SIG-M5 treated with dmso at 0.1 percent for 504 hours (cell line): Measurements from ENCODE around the gene PDZRN3.

Experiments
- DNase-seq: peaks from one replicate; lab custom pipeline; 2025; ENCODE audit not compliant: unreplicated experiment; lab: John Stamatoyannopoulos, UW

PDZRN3 gene

DNA sequence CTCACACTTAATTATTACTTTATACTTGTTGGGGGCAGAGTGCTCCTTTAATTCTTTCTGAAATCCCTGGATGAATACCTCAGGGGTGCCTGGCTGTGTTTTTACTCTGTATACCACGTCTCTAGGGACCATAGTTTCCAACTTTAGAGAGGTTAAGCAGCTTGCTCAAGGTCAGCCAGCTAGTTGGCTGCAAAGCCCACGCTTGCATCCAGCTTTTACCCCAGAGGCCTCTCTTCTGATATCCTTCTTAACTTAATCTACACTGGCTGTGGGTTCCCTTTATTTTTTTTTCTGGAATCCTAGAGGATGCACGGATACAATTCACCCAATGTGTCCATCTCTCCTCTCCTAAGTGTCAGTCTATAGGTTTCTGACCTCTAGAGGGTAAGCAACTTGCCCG, 1.4 kb downstream of the PDZRN3 start:
- DNase-seq: no peak

DNA sequence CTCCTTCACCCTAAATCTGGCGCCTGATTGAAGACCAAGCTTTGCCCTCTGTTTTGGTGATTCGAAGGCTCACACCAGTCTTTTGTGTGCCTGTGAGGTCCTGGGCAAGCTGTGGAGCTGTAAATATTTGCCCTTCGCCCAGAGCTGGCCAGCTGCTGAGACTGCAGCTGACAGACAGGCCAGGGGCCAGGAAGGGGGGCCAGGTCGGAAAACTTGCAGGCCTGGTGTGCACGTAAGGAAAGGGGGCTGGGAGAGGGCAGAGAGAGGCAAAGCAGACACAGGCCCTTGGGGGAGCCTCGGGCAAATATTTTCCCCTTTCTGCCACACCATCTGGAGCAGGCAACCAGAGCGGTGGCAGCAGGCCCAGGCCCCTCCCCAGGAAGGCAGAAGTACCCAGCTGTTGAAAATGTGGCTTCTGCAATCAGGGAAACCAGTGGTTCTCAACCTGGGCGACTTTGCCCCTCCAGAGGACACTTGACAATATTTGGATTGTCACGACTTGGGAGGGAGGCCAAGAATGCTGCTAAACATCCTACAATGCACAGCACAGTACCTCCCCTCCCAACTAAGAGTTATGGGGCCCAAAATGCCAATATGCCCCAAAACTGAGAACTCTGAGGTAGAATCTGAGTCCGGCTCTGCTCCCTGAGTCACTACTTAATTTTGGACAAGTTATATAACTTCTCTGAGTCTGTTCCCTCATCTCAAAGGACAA, 2.5 kb downstream of the PDZRN3 start:
- DNase-seq: no peak

DNA sequence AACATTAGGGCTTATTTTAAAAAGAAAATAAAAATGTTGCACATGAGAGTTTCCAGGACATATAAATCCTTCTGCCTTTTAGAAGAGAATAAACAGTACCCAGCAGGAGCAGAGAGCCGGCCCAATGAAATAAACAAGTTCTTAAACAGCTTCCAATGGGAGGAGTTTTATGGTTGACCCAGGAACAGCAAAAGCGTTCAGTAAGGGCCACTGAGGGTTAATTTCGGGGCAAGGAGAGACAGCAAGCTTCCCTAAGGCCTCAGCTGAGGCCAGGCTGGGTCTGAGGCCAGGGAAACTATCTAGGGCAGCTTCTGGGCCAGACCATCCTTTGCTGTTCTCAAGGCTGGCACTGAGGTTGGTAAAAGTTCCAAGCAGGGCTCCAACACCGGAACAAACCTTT, 3.4 kb downstream of the PDZRN3 start:
- DNase-seq: no peak

DNA sequence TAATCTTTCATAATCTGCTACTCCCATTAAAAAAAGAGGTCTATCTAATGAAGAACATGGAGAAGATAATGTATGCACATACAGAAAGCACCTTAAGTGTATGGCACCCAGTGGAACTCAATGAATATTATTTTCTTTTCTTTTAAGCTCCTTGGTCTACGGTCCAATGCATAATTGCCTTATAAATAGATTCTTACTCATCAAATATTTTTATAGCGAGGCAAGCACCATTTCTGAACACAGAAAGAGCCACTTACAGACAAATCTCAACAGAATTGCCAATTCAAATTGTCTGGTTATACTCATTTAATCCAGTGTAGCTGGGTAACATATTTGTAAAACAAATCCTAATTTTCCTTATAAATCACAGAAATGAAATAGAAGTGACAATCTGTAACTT, 6.3 kb downstream of the PDZRN3 start:
- DNase-seq: no peak

GRCh38 chr3:73616056-73616455, 8.7 kb downstream of the PDZRN3 start:
- DNase-seq: no peak

- peak; percentile 1 for DNase-seq
Observed at GRCh38 chr3:73614419-73614818, 10.3 kb downstream of the PDZRN3 start.

DNA sequence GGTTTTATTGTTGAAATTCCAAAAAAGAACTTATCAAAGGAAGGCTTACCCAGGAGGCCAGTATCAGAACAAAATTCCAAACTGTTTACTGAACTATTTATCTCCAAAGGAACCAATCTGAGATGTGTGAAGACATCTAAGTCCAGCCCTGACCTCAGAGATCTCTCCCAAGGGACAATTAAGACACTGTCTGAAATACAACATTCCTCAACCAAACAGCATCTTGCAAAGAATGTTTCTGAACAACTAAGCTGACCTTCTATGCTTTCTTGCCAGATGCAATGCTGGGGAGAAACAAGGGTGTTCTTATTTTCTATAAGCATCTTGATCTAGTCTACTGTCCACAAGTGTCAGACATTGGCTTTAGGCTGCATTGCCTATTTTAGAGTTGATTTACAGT, 13.6 kb downstream of the PDZRN3 start:
- no peak for DNase-seq

- DNase-seq: no peak
Observed at GRCh38 chr3:73610493-73610892, 14.2 kb downstream of the PDZRN3 start.

GRCh38 chr3:73609655-73610054, 15.1 kb downstream of the PDZRN3 start:
- DNase-seq: no peak

DNA sequence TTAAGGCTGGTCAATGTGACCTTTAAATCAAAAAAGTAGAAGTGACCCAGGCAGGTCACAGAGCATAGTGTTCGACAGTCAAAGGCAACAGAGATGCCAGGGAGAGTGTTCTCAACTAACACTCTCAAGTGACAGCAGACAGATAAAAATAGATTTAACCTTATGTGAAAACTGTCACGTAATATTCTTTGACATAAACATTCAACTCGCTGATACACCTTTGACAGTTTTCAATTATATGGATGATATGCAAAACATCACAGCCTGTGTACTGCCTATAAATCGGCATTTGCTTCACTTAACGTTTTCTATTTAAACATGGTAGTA, 15.5 kb downstream of the PDZRN3 start:
- no peak for DNase-seq

DNA sequence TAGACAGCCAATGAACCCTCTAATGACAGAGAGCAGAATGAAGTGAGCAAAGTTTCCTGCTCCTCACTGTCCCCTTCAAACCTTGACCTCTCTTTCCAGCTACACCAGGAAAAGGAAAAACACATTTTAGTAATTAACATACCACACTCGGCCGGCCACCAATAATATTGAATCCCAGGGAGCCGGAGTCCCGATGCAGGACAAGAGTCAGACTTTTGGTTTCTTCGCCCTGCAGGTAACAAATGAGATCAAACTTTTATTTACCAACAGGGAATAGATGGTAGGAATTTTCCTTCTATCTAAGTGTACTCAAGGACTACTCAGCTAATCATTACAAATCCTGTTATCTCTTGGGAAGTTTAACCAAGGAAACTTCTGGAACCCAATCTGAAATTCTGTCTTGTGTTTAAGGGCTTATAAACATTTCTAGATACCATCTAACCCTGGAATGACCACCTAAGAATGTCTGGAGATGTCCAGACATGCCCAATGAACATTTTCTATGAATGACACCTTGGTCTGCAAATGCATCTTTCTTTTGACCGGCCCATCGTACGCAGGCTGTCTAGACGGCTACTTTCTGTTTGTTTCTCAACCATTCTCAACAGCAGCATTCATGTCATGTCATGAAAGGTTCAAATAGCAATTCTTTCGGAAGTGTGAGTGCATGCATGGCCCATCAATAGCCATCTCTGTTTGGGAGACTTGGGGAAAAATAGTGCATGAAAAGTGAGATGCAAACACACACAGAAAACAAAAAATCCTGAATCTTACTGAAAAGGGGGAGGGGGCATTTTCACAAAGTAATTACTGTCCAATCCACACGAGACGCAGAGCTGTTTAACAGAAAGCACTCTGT, 16.1 kb downstream of the PDZRN3 start:
- DNase-seq: no peak

DNA sequence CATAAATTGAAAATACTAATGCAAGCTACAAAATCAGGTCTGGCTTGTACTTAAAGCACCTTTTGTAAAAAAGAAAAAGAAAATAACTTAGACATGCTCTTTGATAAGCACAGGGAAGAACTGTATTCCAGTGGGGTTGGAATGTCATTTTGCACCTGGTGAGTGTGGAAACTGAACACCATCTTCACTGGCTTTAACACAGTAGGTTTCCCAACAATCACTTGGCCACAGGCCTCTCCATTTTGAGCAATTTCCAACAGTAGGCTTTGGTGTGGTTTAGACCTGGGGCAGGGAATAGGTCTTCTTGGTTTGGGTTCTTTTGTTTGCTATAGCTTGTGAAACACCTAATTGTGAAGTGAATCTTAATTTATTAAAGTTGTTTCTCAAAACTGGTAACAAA, 18.9 kb downstream of the PDZRN3 start:
- no peak for DNase-seq

DNA sequence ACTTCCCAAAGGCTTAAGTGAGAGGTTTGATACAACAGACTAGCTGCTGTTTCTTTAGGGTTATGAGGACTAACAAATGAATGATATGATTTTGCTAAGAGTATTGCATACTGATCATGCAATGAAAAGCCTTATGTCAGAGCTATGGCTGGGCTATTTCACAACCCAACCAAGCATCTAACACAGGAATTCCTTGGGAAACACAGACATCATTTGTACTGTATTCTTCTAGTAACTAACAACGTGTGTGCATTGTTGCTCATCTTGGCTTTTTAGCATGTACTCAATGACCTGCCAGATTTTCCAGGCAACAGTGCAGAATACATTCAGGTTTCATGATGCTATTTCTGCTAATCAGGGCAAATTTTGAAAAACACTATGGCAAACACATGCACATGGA, 19.3 kb downstream of the PDZRN3 start:
- no peak for DNase-seq

GRCh38 chr3:73604451-73604850, 20.3 kb downstream of the PDZRN3 start:
- no peak for DNase-seq

GRCh38 chr3:73603762-73604171, 21.0 kb downstream of the PDZRN3 start:
- no peak for DNase-seq

DNA sequence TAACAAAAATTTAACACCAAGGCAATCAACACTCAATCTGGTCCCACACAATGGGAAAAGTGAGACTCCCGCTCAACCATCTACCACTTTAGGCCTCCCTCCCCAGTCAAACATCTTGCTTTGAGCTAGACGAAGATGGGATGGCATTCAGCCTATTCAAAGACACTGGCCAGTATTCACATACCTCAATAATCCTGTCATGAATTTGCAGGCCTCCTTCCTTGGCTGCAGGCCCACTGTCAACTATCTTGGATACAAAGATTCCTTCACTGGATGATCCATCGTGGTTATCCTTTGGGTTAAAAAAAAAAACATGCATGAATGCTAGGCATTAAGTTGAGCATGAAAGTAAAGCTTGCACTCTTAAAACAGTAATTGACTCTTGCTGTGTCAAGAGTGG, 22.6 kb downstream of the PDZRN3 start:
- DNase-seq: no peak

DNA sequence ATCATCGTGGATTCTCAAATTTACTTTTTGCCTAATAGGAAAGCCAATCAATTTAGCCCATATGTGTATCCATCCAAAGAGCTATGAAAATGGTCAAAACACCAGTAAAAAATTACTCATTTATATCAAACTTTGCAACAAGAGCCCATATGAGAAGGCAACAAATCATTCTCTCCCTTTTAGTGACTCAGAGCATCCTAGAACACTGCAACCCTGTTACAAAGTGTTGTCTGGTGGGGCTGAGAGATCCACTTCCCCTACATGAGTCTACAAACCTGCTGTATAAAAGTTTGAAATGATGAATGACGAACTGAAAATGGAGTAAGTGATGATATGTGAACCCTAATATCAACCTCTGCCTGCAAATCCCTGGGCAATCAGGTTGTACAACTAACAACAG, 23.3 kb downstream of the PDZRN3 start:
- no peak for DNase-seq

DNA sequence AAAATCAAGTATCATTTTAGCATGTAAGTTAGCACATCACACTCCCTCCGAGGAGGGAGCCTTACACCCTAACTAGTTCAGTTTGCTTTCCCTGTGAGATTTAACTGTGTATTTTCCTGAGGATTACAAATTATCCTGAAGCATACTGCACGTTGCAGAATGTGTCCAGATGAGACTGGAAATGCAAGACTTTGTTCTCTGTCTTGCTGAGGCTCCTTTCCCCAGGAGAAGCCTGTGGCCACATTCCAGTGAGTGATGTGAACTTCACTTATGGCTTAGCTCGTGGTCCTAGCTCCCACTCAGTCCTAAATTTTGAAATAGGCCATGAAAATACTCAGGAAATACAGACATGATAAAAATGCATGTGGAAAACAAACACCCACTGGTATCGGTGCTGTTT, 23.7 kb downstream of the PDZRN3 start:
- DNase-seq: no peak

DNA sequence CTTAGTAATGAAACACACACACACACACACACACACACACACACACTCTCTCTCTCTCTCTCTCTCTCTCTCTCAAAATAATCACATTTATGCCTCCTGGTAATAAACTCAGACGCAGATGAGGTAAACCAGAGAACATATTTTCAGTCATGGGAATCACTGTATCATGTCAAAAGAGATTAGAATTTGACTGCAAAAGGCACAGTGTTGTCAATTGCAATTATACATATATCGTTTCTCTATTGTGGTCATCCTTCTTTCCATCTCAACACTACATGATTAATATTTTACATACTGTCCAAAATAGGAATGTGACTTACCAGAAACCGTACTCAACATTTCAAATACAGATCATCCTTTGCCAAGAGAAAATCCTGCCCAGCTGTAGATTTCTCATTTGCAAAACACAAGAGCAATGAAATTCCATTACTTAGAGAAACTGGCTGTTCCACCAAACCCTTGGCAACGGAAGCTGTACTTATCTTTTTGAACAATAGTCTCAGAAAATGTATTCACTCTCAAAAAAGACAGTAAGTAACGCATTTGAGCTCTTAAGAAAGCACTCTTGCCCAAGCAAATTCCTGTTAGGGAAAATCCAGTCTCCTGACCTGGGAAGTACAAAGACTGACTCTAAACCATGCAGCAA, 24.3 kb downstream of the PDZRN3 start:
- DNase-seq: no peak

DNA sequence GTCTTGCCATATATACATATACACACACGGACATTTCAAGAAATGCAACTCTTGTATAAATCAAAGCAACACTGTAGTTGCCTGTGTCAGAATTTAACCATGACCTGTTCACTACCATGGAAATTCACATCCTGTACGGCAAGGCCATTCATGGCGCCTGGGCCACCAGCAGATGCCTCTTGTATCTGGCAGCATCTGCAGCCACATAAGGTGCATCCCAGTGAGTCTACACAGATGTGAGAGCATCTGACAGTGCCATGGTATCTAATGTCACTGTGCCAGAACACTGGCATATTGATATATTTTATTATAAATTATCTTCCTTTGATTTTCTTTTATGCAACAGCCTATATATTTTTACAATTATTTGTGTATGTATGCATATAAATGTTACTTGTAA, 25.1 kb downstream of the PDZRN3 start:
- DNase-seq: no peak

GRCh38 chr3:73597476-73597875, 27.3 kb downstream of the PDZRN3 start:
- DNase-seq: no peak
